Measurements from ENCODE around the gene GSPT2.
"Not testable (repeated sequence)": the region's sequence is repeated elsewhere in the genome, so short reads cannot be mapped to it uniquely, and the experiment has no call there.

The GSPT2 gene

GRCh38 chrX:51743179-51743957, at the start of gene GSPT2:
TSS of gene GSPT2 (plus strand) at chrX:51743442. CDS start at chrX:51743627, 185 bp downstream.
- DNase-seq: no peak

- no peak for DNase-seq
Observed at GRCh38 chrX:51694254-51694653, 49.0 kb upstream of the GSPT2 start.

GRCh38 chrX:51697397-51697796, 45.8 kb upstream of the GSPT2 start:
- no peak for DNase-seq

GRCh38 chrX:51710277-51711164, 32.7 kb upstream of the GSPT2 start, which contains the start of gene CENPVL1:
TSS of gene CENPVL1 (plus strand) at chrX:51710512. CDS start at chrX:51710512, 0 bp downstream.
- not testable (repeated sequence) for DNase-seq

GRCh38 chrX:51712943-51713647, 30.1 kb upstream of the GSPT2 start:
- not testable (repeated sequence) for DNase-seq

- no peak for DNase-seq
Observed at GRCh38 chrX:51728202-51728601, 15.0 kb upstream of the GSPT2 start.

GRCh38 chrX:51737091-51737490, 6.2 kb upstream of the GSPT2 start:
- DNase-seq: no peak

GRCh38 chrX:51742586-51742985, 656 bp upstream of the GSPT2 start:
- no peak for DNase-seq

- no peak for DNase-seq
Observed at GRCh38 chrX:51747671-51748070, 4.4 kb downstream of the GSPT2 start.

GRCh38 chrX:51759055-51759839, 16.0 kb downstream of the GSPT2 start:
- DNase-seq: no peak

GRCh38 chrX:51760657-51761056, 17.4 kb downstream of the GSPT2 start:
- no peak for DNase-seq

- no peak for DNase-seq
Observed at GRCh38 chrX:51766546-51766945, 23.3 kb downstream of the GSPT2 start.

GRCh38 chrX:51776851-51777250, 33.6 kb downstream of the GSPT2 start:
- DNase-seq: no peak

- DNase-seq: no peak
Observed at GRCh38 chrX:51779306-51779705, 36.1 kb downstream of the GSPT2 start.

- no peak for DNase-seq
Observed at GRCh38 chrX:51795136-51795535, 51.9 kb downstream of the GSPT2 start.
